Ovary (tissue), 9 donors: Measurements from ENCODE around the gene IGFBP2. TPM values are rescaled to one million over a fixed set of nuclear protein-coding genes. Genes with fewer than 3 reads are reported as not detected.

Experiments
- DNase-seq, 5 donors: peaks; one replicate each; pipeline ENCODE4 v3.0.0-alpha.2; 2019 to 2020
- H3K27ac ChIP-seq, 2 donors: fragments of 200-600 bp; one replicate each; pipeline versions ENCODE4 v1.5.1 to v1.8.0; 2019 to 2022
- H3K27me3 ChIP-seq: fragments of 200-600 bp; one replicate; pipeline ENCODE4 v1.8.0; 2022
- H3K36me3 ChIP-seq: fragments of 200-600 bp; sonication (generic); one replicate; pipeline ENCODE4 v1.5.1; 2019
- H3K4me1 ChIP-seq: one replicate; pipeline ENCODE4 v1.8.1; 2013; ENCODE audit warnings: mild to moderate bottlenecking, moderate library complexity; ENCODE audit not compliant: insufficient read depth
- H3K4me3 ChIP-seq: fragments of 200-600 bp; sonication (generic); one replicate; pipeline ENCODE4 v1.5.1; 2017
- H3K9me3 ChIP-seq, 2 donors: fragments of 200-600 bp in 1 of 2; sonication (generic) in 1 of 2; one replicate each; pipeline versions ENCODE4 v1.5.1 to v1.8.1; 2013 to 2019; ENCODE audit warnings: mild to moderate bottlenecking in 1 of 2, moderate library complexity in 1 of 2
- CTCF ChIP-seq, 3 donors: fragments of 450-650 bp in 2 of 3; fragments of 200-600 bp in 1 of 3; IDR thresholded peaks; one replicate each; pipeline versions ENCODE4 v1.5.1 to v1.8.0; 2016 to 2022; ENCODE audit warnings: antibody characterized with exemption in 3 of 3, mild to moderate bottlenecking in 1 of 3
- EP300 ChIP-seq: sonication (generic); formaldehyde crosslinking; IDR thresholded peaks from one replicate; pipeline ENCODE4 v1.6.1; 2017; ENCODE audit warnings: antibody characterized with exemption
- POLR2A ChIP-seq: fragments of 450-650 bp; IDR thresholded peaks from one replicate; pipeline ENCODE4 v1.6.1; 2017; ENCODE audit warnings: antibody characterized with exemption, mild to moderate bottlenecking, moderate library complexity
- WGBS, 3 donors: extraction: QIAGEN DNeasy Blood & Tissue Kit in 1 of 3; methylation state at CpG; one replicate each; pipeline versions ENCODE4 v1.1.5 to v1.1.7; 2013 to 2017; 5-methylcytosine and 5-hydroxymethylcytosine counted together
- intact Hi-C, 4 donors: fragments of 100-400 bp; cut with DNase I; formaldehyde crosslinking; loops; one replicate each; pipeline versions ENCODE4 v1.11.0 to v1.15.1; 2022 to 2023
- polyA plus RNA-seq, 2 donors: library from polyadenylated mRNA; stranded (reverse); fragments of 200-250 nt in 1 of 2; fragments of 350-450 nt in 1 of 2; fragmentation: Illumina TruSeq in 1 of 2; extraction: RNeasy Lipid Tissue Mini Kit (QIAGEN cat#74804) in 1 of 2; gene quantifications; one replicate each; pipeline ENCODE4 v1.2.3, GENCODE V29; 2013 to 2014
- total RNA-seq, 7 donors: library from RNA; depleted of rRNA in 2 of 7; stranded (reverse); fragments of >200 nt in 2 of 7; fragmentation: NEBNext Ultra II Directional in 3 of 7; extraction: Animal tissue kit (Norgen Biotek cat#: 25700) in 3 of 7; gene quantifications; one replicate each; pipeline versions ENCODE4 v1.1.0 to v1.2.4, GENCODE V29; 2016 to 2023
- donor health status: DM: no; HTN: no; CAD: no; lungs with moderate emphysema.
- donor health status: DM: no; HTN: no; CAD: no.
- donor health status: Bipolar disorder and iron deficiency.
- donor health status: DM: yes; HTN: yes; CAD: no.
- donor health status: DM: no; HTN: no; CAD: no.
- donor health status: DM: yes; HTN: yes; CAD: no.

IGFBP2 gene
- total and polyA plus RNA-seq, 9 donors = 47.2 to 333 (median 165) TPM

- Histone ChIP-seq H3K36me3 (no peaks in the 10 kb centered on the region), H3K27me3 (no peaks in the 10 kb centered on the region), H3K4me3 (no peak overlapping the region), H3K9me3 (no peaks in the 10 kb centered on the region), H3K4me1 (no peaks in the 10 kb centered on the region), H3K27ac (no peak overlapping the region)
- DNase-seq = peak in 2 of 5 donors; percentile 36 to 38
- WGBS, 3 donors = 90 to 95% (median 94%) methylated on average over 12 of the region's 12 CpGs
- intact Hi-C loops = loop anchor here in 1 of 4 donors (10.0 kb wide), 1 partner anchor 1077 kb away; no protein-coding TSS in a partner anchor
- TF ChIP-seq POLR2A = no peak
- no peak for TF ChIP-seq EP300
Measured at GRCh38 chr2:216678098-216678465, 44.9 kb downstream of the IGFBP2 start.

GRCh38 chr2:216678813-216679657, 45.8 kb downstream of the IGFBP2 start:
- DNase-seq = peak in 2 of 5 donors; percentile 28 to 43
- H3K27ac ChIP-seq = no peak overlapping the region
- no peaks in the 10 kb centered on the region for H3K36me3 ChIP-seq
- no peaks in the 10 kb centered on the region for H3K27me3 ChIP-seq
- no peak overlapping the region for H3K4me3 ChIP-seq
- intact Hi-C loops = loop anchor here in 1 of 4 donors (10.0 kb wide), 1 partner anchor 1076 kb away; no protein-coding TSS in a partner anchor
- no peaks in the 10 kb centered on the region for H3K9me3 ChIP-seq
- WGBS, 3 donors = 76 to 79% (median 78%) methylated on average over 21 of the region's 21 CpGs
- peaks cover 3% of the 10 kb centered on the region for H3K4me1 ChIP-seq
- TF ChIP-seq POLR2A (no peak), EP300 (no peak), CTCF (IDR thresholded peaks at IDR 0.05) (no peak)

GRCh38 chr2:216679658-216680024, 46.4 kb downstream of the IGFBP2 start:
- Histone ChIP-seq H3K4me1 (peaks cover 7% of the 10 kb centered on the region), H3K4me3 (no peak overlapping the region), H3K27ac (no peak overlapping the region), H3K9me3 (no peaks in the 10 kb centered on the region), H3K36me3 (no peaks in the 10 kb centered on the region), H3K27me3 (no peaks in the 10 kb centered on the region)
- 61 to 68% (median 62%) methylated on average over 14 of the region's 14 CpGs for WGBS, 3 donors
- no peak for TF ChIP-seq EP300
- no peak for TF ChIP-seq POLR2A
- TF ChIP-seq CTCF (IDR thresholded peaks at IDR 0.05) = no peak
- peak in 2 of 5 donors; percentile 44 to 54 for DNase-seq
- intact Hi-C loops = loop anchor here in 3 of 4 donors (5.0 to 10.0 kb wide), 2 partner anchors 1033 to 1075 kb away; no protein-coding TSS in a partner anchor

GRCh38 chr2:216680951-216681629, 47.9 kb downstream of the IGFBP2 start:
- intact Hi-C loops = loop anchor here in 2 of 4 donors (5.0 to 10.0 kb wide), 2 partner anchors 1031 to 1074 kb away; no protein-coding TSS in a partner anchor
- peaks cover 13% of the 10 kb centered on the region for H3K4me1 ChIP-seq

More at GRCh38 chr2:216680951-216681629, 47.9 kb downstream of the IGFBP2 start:
- WGBS, 3 donors = 68 to 80% (median 79%) methylated on average over 10 of the region's 10 CpGs
- Histone ChIP-seq H3K27me3 (no peaks in the 10 kb centered on the region), H3K36me3 (no peaks in the 10 kb centered on the region), H3K9me3 (no peaks in the 10 kb centered on the region), H3K4me3 (no peak overlapping the region), H3K27ac (peak overlapping the region in 1 of 2 donors; percentile 13)
- TF ChIP-seq EP300 (no peak), CTCF (IDR thresholded peaks at IDR 0.05) (no peak)
- DNase-seq = peak in 3 of 5 donors; percentile 34 to 50 (median 36)
